HG02588 (cell line): ENCODE measurements around the gene LYPD8.

Source experiments
- ATAC-seq: cut with Tn5 transposase; IDR thresholded peaks from one replicate; pipeline ENCODE4 v1.9.1; 2021; ENCODE audit warnings: mild to moderate bottlenecking, moderate library complexity; ENCODE audit not compliant: unreplicated experiment

The LYPD8 gene

DNA sequence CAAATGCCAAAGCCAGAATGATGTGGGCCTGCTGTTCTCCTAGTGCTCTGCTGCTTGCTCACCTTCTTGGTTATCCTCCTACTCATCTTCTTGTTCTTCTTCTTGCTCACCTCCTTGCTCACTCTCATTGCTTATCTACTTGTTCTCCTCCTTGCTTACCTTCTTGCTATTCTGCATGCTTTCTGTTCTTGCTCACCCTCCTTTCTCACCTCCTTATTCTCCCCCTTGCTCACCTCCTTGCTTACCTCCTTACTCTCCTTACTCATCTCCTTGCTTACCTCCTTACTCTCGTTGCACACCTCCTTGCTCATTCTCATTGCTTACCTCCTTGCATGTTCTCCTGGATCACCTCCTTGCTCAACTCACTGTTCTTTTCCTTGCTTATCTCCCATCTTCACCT, 52.8 kb downstream of the LYPD8 start, which contains the start of gene OR14I1:
TSS of gene OR14I1 (minus strand) at position 53 of the 400 bp plus-strand sequence.
- ATAC-seq = no peak

DNA sequence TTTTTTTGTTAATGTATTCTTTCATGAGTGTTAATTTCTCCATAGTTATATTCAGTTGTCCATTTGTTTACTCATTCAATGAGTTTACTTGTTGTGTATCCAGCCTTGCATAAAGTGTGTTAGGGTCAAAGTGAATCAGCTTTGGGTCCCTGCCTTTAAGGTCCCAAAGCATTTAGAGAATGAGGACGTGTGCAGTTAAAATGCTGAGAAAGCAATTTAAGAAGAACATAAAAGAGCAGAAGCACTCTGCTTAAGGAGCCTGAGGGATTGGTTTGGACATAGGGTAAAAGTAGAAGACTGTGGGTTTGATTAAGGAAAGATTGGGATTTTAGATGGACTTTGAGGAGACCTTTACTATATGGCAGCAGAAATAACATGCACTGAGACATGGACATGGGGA, 56.5 kb downstream of the LYPD8 start:
- no peak for ATAC-seq

- no peak for ATAC-seq
Observed at GRCh38 chr1:248697907-248698306, 57.7 kb downstream of the LYPD8 start.

DNA sequence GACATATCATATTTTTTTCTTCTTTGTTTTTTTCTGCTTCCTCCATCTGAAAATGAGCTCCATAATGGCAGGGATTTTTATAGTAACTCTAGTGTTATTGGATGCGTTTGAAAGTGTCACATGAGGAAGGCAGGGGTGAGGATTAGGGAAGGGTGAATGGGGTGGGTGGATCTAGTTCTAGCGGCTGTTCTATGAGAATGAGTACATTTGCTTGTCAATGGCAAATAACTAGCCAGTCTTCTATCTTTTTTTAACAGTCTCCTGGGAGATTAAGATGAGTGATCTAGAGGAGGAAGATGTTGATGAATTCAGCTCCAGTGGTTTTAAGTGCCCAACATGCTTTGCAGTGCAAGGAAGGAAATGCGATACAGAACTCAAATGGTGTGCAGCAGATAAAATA, 58.8 kb downstream of the LYPD8 start:
- no peak for ATAC-seq

DNA sequence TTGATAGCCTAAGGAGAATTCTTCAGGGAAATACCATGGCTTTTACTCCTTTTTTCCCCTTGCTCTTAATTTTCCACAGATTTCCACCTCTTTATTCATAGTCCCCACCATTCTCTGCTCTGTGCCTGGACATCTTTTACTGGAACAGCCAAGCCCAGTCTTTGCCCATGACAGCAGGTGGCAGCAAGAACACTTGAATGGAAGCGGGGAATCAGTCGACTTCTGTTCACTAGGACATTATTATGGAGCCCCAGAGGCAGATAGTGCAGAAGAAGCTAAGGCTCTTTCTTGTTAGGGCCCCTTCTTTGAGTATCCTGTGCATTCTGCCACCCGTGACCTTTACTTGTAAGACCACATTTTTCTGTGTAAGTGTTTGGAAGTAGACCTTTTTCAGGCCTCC, 59.3 kb downstream of the LYPD8 start:
- ATAC-seq = peak; percentile 60

GRCh38 chr1:248695451-248696132, 60.0 kb downstream of the LYPD8 start:
- ATAC-seq = no peak

DNA sequence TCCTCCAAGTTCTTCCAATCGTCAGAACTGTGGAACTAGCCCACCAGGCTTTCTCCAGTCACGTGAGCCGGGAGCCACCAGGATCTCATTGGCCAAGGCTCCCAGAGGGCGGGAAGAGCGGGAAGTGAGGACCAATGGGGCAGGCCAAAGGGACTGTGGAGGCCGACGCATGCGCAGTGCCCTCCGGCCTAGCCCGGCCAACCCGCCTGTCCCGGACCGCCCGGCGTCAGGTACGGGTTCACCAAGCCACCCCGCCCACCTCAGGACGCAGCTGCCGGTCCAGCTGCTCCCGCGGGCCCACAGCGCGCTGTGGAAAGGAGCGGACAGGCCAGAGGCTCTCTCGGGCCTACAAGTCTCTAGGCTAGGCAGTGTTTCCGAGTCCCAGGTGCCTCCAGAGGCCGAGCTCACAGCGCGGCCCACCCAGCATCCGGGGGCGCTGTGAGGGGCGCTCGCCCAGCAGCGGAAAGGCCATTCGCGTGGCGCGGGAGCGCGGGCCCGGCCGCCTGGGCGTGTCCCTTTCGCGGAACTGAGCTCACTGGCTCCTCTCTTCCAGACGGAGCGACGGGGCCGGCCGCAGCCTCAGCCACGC, 63.9 kb downstream of the LYPD8 start:
- no peak for ATAC-seq
